MCF 10A (cell line): ENCODE measurements around the gene SIGLEC11. TPM values are rescaled to one million over a fixed set of nuclear protein-coding genes. Genes with fewer than 3 reads are reported as not detected.
A peak's percentile ranks its signal among the peaks of the same experiment; 100 is the strongest.

ENCODE experiments used
- BruUV-seq: library from RNA; stranded (reverse); fragments of 400-500 nt; replicated peaks from 2 replicates; lab custom pipeline; 2021; lab: Mats Ljungman, UMichigan
- CTCF ChIA-PET: fragments of 300-600 bp; sonication (Branson Sonifier 250); formaldehyde crosslinking; extraction: SDS; loops from one replicate; lab custom pipeline; 2021; ENCODE audit warnings: antibody characterized with exemption, inconsistent platforms; lab: Yijun Ruan, JAX
- POLR2A ChIA-PET: fragments of 300-600, 350-650 bp; sonication (Branson Sonifier 250); formaldehyde crosslinking; extraction: SDS; loops from one replicate; lab custom pipeline; 2020; ENCODE audit warnings: antibody characterized with exemption, inconsistent platforms; lab: Yijun Ruan, JAX
- DNase-seq: peaks from one replicate; pipeline ENCODE4 v3.0.0-alpha.2; 2018; ENCODE audit not compliant: unreplicated experiment
- H3K27ac Mint-ChIP-seq: one replicate; pipeline ENCODE4 v1.8.0; 2022; ENCODE audit warnings: mild to moderate bottlenecking, low read depth, mixed read lengths; ENCODE audit not compliant: unreplicated experiment
- H3K27me3 Mint-ChIP-seq: one replicate; pipeline ENCODE4 v1.8.0; 2022; ENCODE audit warnings: mixed read lengths; ENCODE audit not compliant: insufficient read depth, unreplicated experiment
- H3K36me3 Mint-ChIP-seq: one replicate; pipeline ENCODE4 v1.8.0; 2022; ENCODE audit warnings: mild to moderate bottlenecking, moderate library complexity, mixed read lengths; ENCODE audit not compliant: insufficient read depth, unreplicated experiment
- H3K4me1 Mint-ChIP-seq: one replicate; pipeline ENCODE4 v1.8.0; 2022; ENCODE audit warnings: mixed read lengths; ENCODE audit not compliant: insufficient read depth, unreplicated experiment
- H3K4me3 Mint-ChIP-seq: one replicate; pipeline ENCODE4 v1.8.0; 2022; ENCODE audit warnings: mild to moderate bottlenecking, moderate library complexity, mixed read lengths; ENCODE audit not compliant: unreplicated experiment
- H3K9me3 Mint-ChIP-seq: one replicate; pipeline ENCODE4 v1.8.0; 2022; ENCODE audit warnings: mixed read lengths; ENCODE audit not compliant: unreplicated experiment
- intact Hi-C: fragments of 100-400 bp; cut with micrococcal nuclease; formaldehyde crosslinking; loops from 2 replicates; pipeline ENCODE4 v1.14.1; 2022
- total RNA-seq: library from RNA; stranded (reverse); gene quantifications from 2 replicates; pipeline ENCODE4 v1.2.3, GENCODE V29; 2022
- TF ChIP-seq, protein P1 (sequence below): fragments of 200-600 bp; IDR thresholded peaks from one replicate; pipeline ENCODE4 v1.8.0; 2022; ENCODE audit warnings: antibody characterized with exemption, mild to moderate bottlenecking; ENCODE audit not compliant: unreplicated experiment

SIGLEC11 gene
- total RNA-seq, 1 experiment from 2014 or later: not detected

DNA sequence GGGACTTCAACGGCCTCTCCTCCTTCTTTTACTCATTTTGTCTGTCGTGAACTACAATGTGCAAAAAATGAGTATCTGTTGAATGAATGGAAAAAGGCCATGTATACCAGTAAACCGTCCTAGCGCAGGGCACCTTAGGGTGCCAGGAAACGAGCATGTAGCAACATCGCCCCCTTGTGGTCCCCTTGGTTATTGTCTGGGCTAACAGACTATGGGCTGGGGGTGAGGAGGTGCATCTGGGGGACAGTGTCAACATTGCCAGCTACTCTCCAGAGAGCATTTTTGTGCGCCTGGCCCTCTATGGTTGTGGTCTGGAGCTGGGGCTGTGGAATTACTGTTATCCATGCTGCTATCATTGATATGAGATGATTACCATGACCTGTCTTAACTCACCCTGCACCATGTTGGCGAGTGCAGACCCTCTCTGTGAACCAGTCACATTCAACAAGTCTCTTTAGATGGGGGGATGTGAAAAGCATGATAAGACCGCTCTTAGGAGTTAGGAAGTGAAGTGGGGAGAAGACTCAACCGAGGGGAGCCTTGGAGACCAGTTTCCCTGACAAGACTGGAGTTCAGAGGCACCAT is 22.8 kb upstream of the SIGLEC11 start:
- intact Hi-C loops: loop anchor here (1.0 kb wide), 2 partner anchors 41 to 46 kb away; no protein-coding TSS in a partner anchor
- Mint-ChIP-seq H3K4me1 (no peaks in the 10 kb centered on the region), H3K4me3 (no peak overlapping the region), H3K36me3 (peaks cover 18% of the 10 kb centered on the region), H3K27me3 (no peaks in the 10 kb centered on the region), H3K27ac (no peak overlapping the region), H3K9me3 (no peaks in the 10 kb centered on the region)
- peak; percentile 69 for DNase-seq
- ChIA-PET CTCF (interaction anchor here (0.6 to 1.7 kb wide), 7 partner anchors 9 to 225 kb away, joined by 3 to 7 read pairs (median 4); partner anchors contain the start of gene VRK3), POLR2A (interaction anchor here (0.6 kb wide), 1 partner anchor 24 kb away, joined by 3 read pairs; no protein-coding TSS in a partner anchor)
- TF ChIP-seq, protein P1, sequence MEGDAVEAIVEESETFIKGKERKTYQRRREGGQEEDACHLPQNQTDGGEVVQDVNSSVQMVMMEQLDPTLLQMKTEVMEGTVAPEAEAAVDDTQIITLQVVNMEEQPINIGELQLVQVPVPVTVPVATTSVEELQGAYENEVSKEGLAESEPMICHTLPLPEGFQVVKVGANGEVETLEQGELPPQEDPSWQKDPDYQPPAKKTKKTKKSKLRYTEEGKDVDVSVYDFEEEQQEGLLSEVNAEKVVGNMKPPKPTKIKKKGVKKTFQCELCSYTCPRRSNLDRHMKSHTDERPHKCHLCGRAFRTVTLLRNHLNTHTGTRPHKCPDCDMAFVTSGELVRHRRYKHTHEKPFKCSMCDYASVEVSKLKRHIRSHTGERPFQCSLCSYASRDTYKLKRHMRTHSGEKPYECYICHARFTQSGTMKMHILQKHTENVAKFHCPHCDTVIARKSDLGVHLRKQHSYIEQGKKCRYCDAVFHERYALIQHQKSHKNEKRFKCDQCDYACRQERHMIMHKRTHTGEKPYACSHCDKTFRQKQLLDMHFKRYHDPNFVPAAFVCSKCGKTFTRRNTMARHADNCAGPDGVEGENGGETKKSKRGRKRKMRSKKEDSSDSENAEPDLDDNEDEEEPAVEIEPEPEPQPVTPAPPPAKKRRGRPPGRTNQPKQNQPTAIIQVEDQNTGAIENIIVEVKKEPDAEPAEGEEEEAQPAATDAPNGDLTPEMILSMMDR: peak; percentile 85
- no TSS peak for BruUV-seq

DNA sequence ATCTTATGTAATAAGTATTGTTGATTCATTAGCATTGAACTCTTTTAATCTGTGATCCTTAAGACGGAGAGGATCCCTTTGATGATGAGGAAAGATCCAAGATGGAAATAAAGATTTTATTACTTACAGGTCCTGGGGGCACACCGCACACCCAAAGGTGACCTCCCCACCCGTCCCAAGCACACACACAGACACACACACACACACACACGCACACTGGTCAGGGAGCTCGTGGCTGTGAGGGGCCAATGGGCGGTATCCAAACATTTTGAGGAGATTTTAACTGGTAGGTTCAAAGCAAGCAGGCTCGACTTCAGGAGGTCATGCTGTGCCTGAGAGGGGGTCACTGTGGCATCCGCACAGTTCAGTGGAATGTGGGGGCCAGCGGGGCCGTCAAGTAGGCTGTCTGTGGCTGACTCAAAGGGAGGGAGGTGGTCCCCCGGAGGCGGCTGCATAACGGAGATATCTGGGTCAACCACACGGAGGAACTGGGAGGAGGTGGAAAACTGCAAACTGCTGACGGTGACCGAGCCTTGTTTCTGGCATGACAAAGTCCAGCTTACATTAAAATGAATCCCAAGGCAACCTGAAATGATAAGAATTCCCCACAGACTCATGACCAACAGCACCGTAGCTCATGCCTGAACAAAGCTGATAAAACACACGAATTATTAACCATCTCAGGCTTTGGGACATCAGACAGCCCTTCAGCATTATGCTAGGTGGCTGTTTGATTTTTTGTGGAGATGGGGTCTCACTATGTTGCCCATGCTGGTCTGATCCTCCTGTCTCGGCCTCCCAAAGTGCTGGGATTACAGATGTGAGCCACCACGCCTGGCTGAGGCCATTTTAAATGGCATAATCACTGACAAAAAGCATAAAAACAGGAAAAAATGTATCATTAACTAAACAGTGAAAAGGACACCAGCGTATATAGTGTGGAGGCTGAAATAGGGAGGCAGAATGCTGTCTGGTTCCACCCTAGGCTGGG is 20.9 kb upstream of the SIGLEC11 start:
- ChIA-PET POLR2A (no interaction called here), CTCF (interaction anchor here (0.9 to 1.6 kb wide), 3 partner anchors 27 to 48 kb away, joined by 3 to 4 read pairs (median 3); no protein-coding TSS in a partner anchor)
- Mint-ChIP-seq H3K4me1 (no peaks in the 10 kb centered on the region), H3K27me3 (no peaks in the 10 kb centered on the region), H3K9me3 (no peaks in the 10 kb centered on the region), H3K4me3 (no peak overlapping the region), H3K36me3 (peaks cover 10% of the 10 kb centered on the region), H3K27ac (no peak overlapping the region)
- TF ChIP-seq, protein P1: no peak
- DNase-seq: no peak
- no TSS peak for BruUV-seq
- intact Hi-C loops: no loop called here

DNA sequence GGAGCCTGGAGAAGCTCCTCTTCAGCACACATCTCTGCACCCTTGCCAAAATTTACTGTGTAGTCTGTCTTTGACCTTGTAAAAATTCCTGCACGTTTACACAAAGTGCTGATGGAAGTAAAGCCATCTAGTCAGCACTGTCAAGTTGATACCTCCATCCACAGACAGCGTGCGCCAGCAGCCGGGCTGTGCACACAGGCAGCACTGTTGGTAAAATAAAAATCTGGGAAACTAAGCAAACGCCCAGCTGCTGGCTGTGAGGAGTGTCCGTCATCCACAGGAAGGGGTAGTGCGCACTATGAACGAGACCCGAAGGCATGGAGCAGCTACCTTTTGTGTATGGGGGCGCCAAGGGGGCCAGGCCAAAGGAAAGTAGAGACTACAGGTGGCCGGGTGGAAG is 17.4 kb upstream of the SIGLEC11 start:
- Mint-ChIP-seq H3K27me3 (no peaks in the 10 kb centered on the region), H3K36me3 (peaks cover 7% of the 10 kb centered on the region), H3K4me3 (no peak overlapping the region), H3K27ac (no peak overlapping the region), H3K9me3 (no peaks in the 10 kb centered on the region), H3K4me1 (no peaks in the 10 kb centered on the region)
- intact Hi-C loops: no loop called here
- POLR2A ChIA-PET: no interaction called here
- no TSS peak for BruUV-seq
- CTCF ChIA-PET: interaction anchor here (0.6 to 1.6 kb wide), 4 partner anchors 37 to 158 kb away, joined by 3 to 5 read pairs (median 4); no protein-coding TSS in a partner anchor
- no peak for DNase-seq
- TF ChIP-seq, protein P1: no peak

DNA sequence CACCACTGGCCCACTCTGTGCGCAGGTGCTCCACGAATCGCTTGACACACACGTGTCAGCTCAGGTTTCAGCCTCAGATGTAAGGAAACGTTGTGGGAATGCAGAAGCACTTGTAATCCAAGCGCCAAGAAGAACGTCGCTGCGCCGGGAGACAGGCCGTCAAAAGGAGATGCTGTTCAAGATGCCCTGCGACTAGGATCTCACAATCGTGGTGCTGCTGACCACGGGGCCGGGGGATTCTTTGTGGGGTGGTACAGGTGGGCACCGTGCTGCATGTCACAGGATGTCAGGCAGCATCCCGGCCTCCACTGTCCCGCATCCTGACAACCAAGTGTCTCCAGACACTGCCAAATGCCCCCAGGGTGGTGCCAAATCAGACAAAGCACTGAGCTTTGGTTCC is 16.9 kb upstream of the SIGLEC11 start:
- BruUV-seq: no TSS peak
- H3K4me1 Mint-ChIP-seq: no peaks in the 10 kb centered on the region
- H3K36me3 Mint-ChIP-seq: peaks cover 7% of the 10 kb centered on the region
- intact Hi-C loops: no loop called here
- no peak overlapping the region for H3K4me3 Mint-ChIP-seq
- POLR2A ChIA-PET: no interaction called here
- H3K27me3 Mint-ChIP-seq: no peaks in the 10 kb centered on the region
- TF ChIP-seq, protein P1: no peak
- CTCF ChIA-PET: interaction anchor here (0.6 to 1.4 kb wide), 3 partner anchors 37 to 158 kb away, joined by 3 to 5 read pairs (median 4); no protein-coding TSS in a partner anchor
- no peaks in the 10 kb centered on the region for H3K9me3 Mint-ChIP-seq
- DNase-seq: no peak
- H3K27ac Mint-ChIP-seq: no peak overlapping the region
